H1 (cell line): ENCODE data around the gene MRPS5. TPM values are rescaled to one million over a fixed set of nuclear protein-coding genes. Genes with fewer than 3 reads are reported as not detected.

Source experiments
- CTCF ChIA-PET: fragments of 300-600 bp; sonication (Branson Sonifier 250); formaldehyde crosslinking; loops from one replicate; lab custom pipeline; 2021; ENCODE audit not compliant: partially characterized antibody; lab: Charles Lee
- POLR2A ChIA-PET: fragments of 300-600 bp; sonication (Branson Sonifier 250); formaldehyde crosslinking; loops from one replicate; lab custom pipeline; 2021; ENCODE audit warnings: inconsistent platforms; ENCODE audit not compliant: partially characterized antibody; lab: Charles Lee
- DNase-seq, 2 experiments: peaks; one replicate each; pipeline versions ENCODE4 v3.0.0 to v3.0.0-alpha.2; 2010 to 2022; ENCODE audit warnings: low spot score in 2 of 2, low read depth in 1 of 2, mixed read lengths in 1 of 2
- FAIRE-seq: peaks from 2 replicates; lab custom pipeline; 2011; peaks lifted over from hg19 to GRCh38; lab: Jason Lieb, UNC
- H2AFZ ChIP-seq: 2 replicates; pipeline ENCODE4 v1.8.1; 2012; ENCODE audit warnings: low read length, inconsistent platforms
- H2AK5ac ChIP-seq: 2 replicates; pipeline ENCODE4 v1.6.1; 2013; ENCODE audit warnings: low read depth, low read length
- H2BK120ac ChIP-seq: replicated peaks from 2 replicates; pipeline ENCODE3; 2013; ENCODE audit warnings: low read depth, low read length, inconsistent platforms
- H2BK12ac ChIP-seq: 2 replicates; pipeline ENCODE4 v1.6.1; 2013; ENCODE audit warnings: low read depth, low read length
- H2BK15ac ChIP-seq: 2 replicates; pipeline ENCODE4 v1.6.1; 2013; ENCODE audit warnings: low read length
- H2BK20ac ChIP-seq: 2 replicates; pipeline ENCODE4 v1.6.1; 2013; ENCODE audit warnings: low read length
- H2BK5ac ChIP-seq: 2 replicates; pipeline ENCODE4 v1.6.1; 2013; ENCODE audit warnings: low read depth, low read length
- H3K14ac ChIP-seq: 2 replicates; pipeline ENCODE4 v1.6.1; 2013; ENCODE audit warnings: inconsistent platforms; ENCODE audit not compliant: insufficient read length
- H3K18ac ChIP-seq: 2 replicates; pipeline ENCODE4 v1.6.1; 2013; ENCODE audit warnings: low read length; ENCODE audit errors: extremely low read depth
- H3K23ac ChIP-seq: 2 replicates; pipeline ENCODE4 v1.6.1; 2013; ENCODE audit warnings: inconsistent platforms; ENCODE audit not compliant: insufficient read length
- H3K23me2 ChIP-seq: 2 replicates; pipeline ENCODE4 v1.6.1; 2013; ENCODE audit warnings: low read depth, low read length
- H3K27ac ChIP-seq: 2 replicates; pipeline ENCODE4 v1.6.1; 2011; ENCODE audit warnings: low read depth, low read length, inconsistent platforms
- H3K27me3 ChIP-seq, 4 experiments: replicated peaks in 1 of 4; 1 replicate in 1 of 4; 2 replicates in 3 of 4; pipeline versions ENCODE4 v1.6.1 to v1.8.1; 2011 to 2013; ENCODE audit warnings: low read length in 3 of 4, mild to moderate bottlenecking in 3 of 4, inconsistent platforms in 2 of 4, mixed read lengths in 2 of 4, moderate library complexity in 1 of 4; ENCODE audit not compliant: control insufficient read depth in 3 of 4, insufficient read depth in 3 of 4; ENCODE audit errors: extremely low read depth in 1 of 4
- H3K36me3 ChIP-seq, 4 experiments: 2 replicates each; pipeline versions ENCODE4 v1.6.1 to v1.8.1; 2011 to 2013; ENCODE audit warnings: mild to moderate bottlenecking in 4 of 4, low read length in 3 of 4, moderate library complexity in 2 of 4, control low read depth in 1 of 4, inconsistent platforms in 1 of 4; ENCODE audit not compliant: insufficient read depth in 4 of 4, control insufficient read depth in 2 of 4
- H3K4ac ChIP-seq: replicated peaks from 2 replicates; pipeline ENCODE3; 2013; ENCODE audit warnings: low read length, low read depth, mixed read lengths, inconsistent platforms; ENCODE audit not compliant: insufficient read length
- H3K4me1 ChIP-seq, 4 experiments: replicated peaks in 1 of 4; 1 replicate in 1 of 4; 2 replicates in 3 of 4; pipeline versions ENCODE4 v1.6.1 to v1.8.1; 2011 to 2013; ENCODE audit warnings: low read length in 3 of 4, inconsistent platforms in 2 of 4, mixed read lengths in 1 of 4; ENCODE audit not compliant: insufficient read depth in 4 of 4, control insufficient read depth in 3 of 4
- H3K4me2 ChIP-seq, 2 experiments: 2 replicates each; pipeline versions ENCODE4 v1.6.1 to v1.8.1; 2011 to 2013; ENCODE audit warnings: low read depth in 2 of 2, low read length in 2 of 2, control low read depth in 1 of 2, inconsistent platforms in 1 of 2, mild to moderate bottlenecking in 1 of 2; ENCODE audit not compliant: insufficient read depth in 1 of 2
- H3K4me3 ChIP-seq, 4 experiments: fragments of 200-600, 300-600 bp in 1 of 4; sonication (generic), shearing (Covaris generic), sonication (Bioruptor Twin) in 1 of 4; 2 replicates each; pipeline versions ENCODE4 v1.5.1 to v1.8.1; 2011 to 2016; ENCODE audit warnings: low read length in 4 of 4, low read depth in 3 of 4, control low read depth in 2 of 4, inconsistent platforms in 2 of 4, mild to moderate bottlenecking in 2 of 4, mixed read lengths in 1 of 4, moderate library complexity in 1 of 4; ENCODE audit not compliant: insufficient read depth in 2 of 4; ENCODE audit errors: extremely low read depth in 1 of 4
- H3K56ac ChIP-seq: replicated peaks from 2 replicates; pipeline ENCODE3; 2013; ENCODE audit warnings: low read depth, mild to moderate bottlenecking, mixed read lengths, low read length, inconsistent platforms; ENCODE audit not compliant: insufficient read length
- H3K79me1 ChIP-seq: 2 replicates; pipeline ENCODE4 v1.6.1; 2013; ENCODE audit warnings: low read depth, low read length, control low read depth
- H3K79me2 ChIP-seq, 2 experiments: 2 replicates each; pipeline versions ENCODE4 v1.6.1 to v1.8.1; 2012 to 2013; ENCODE audit warnings: low read length in 2 of 2, mild to moderate bottlenecking in 2 of 2, inconsistent platforms in 1 of 2; ENCODE audit not compliant: insufficient read depth in 2 of 2, control insufficient read depth in 1 of 2
- H3K9ac ChIP-seq, 4 experiments: replicated peaks in 1 of 4; 1 replicate in 1 of 4; 2 replicates in 3 of 4; pipeline versions ENCODE4 v1.6.1 to v1.8.1; 2011 to 2013; ENCODE audit warnings: low read depth in 3 of 4, low read length in 3 of 4, control low read depth in 2 of 4, mild to moderate bottlenecking in 2 of 4, moderate library complexity in 2 of 4, inconsistent platforms in 1 of 4; ENCODE audit errors: extremely low read depth in 1 of 4
- H3K9me3 ChIP-seq, 2 experiments: 2 replicates each; pipeline versions ENCODE4 v1.6.1 to v1.8.1; 2012 to 2013; ENCODE audit warnings: mild to moderate bottlenecking in 2 of 2, moderate library complexity in 2 of 2, control low read depth in 1 of 2, inconsistent platforms in 1 of 2, low read depth in 1 of 2, low read length in 1 of 2, mixed read lengths in 1 of 2; ENCODE audit not compliant: insufficient read depth in 2 of 2
- H4K20me1 ChIP-seq, 2 experiments: replicated peaks in 1 of 2; 2 replicates each; pipeline versions ENCODE3 to v1.8.1; 2011 to 2013; ENCODE audit warnings: inconsistent platforms in 2 of 2, low read length in 2 of 2, mild to moderate bottlenecking in 1 of 2; ENCODE audit not compliant: insufficient read depth in 2 of 2, control insufficient read depth in 1 of 2
- H4K5ac ChIP-seq: 2 replicates; pipeline ENCODE4 v1.6.1; 2013; ENCODE audit warnings: low read length, low read depth, mixed read lengths, inconsistent platforms; ENCODE audit not compliant: insufficient read length
- H4K8ac ChIP-seq: 2 replicates; pipeline ENCODE4 v1.8.0; 2013; ENCODE audit warnings: mild to moderate bottlenecking, moderate library complexity, low read length, inconsistent platforms; ENCODE audit not compliant: insufficient read depth; ENCODE audit errors: extremely low read depth
- H4K91ac ChIP-seq: replicated peaks from 2 replicates; pipeline ENCODE3; 2013; ENCODE audit warnings: low read length, mixed read lengths, inconsistent platforms; ENCODE audit not compliant: insufficient read length
- HDAC2 ChIP-seq, 2 experiments: fragments of 300-600 bp in 1 of 2; sonication (generic) in 1 of 2; IDR thresholded peaks; 2 replicates each; pipeline ENCODE4 v1.6.1; 2011 to 2012; ENCODE audit warnings: low read depth in 2 of 2, low read length in 2 of 2, mild to moderate bottlenecking in 2 of 2, moderate library complexity in 2 of 2, borderline replicate concordance in 1 of 2, inconsistent platforms in 1 of 2
- KDM5A ChIP-seq: fragments of 200-600 bp; IDR thresholded peaks from 2 replicates; pipeline ENCODE4 v1.7.1; 2012; ENCODE audit warnings: mild to moderate bottlenecking, low read length, inconsistent platforms, mixed read lengths
- RNF2 ChIP-seq: fragments of 200-900, 300-1000 bp; sonication (generic); IDR thresholded peaks from 2 replicates; pipeline ENCODE4 v1.7.1; 2016; ENCODE audit warnings: borderline replicate concordance, low read depth, mild to moderate bottlenecking, antibody characterized with exemption, low read length; ENCODE audit not compliant: poor library complexity, severe bottlenecking; ENCODE audit errors: missing control alignments
- SIRT6 ChIP-seq: IDR thresholded peaks from one replicate; pipeline ENCODE4 v1.7.1; 2012; ENCODE audit warnings: low read length, inconsistent platforms
- USF2 ChIP-seq: IDR thresholded peaks from 2 replicates; pipeline ENCODE4 v1.6.1; 2011; ENCODE audit warnings: low read length, improper control_type of control experiment
- WGBS, 2 experiments: shearing (Covaris generic) in 1 of 2; methylation state at CpG; one replicate each; pipeline versions ENCODE4 v1.1.6 to v1.1.7; 2013 to 2015; ENCODE audit warnings: low lambda C conversion rate in 2 of 2, mixed read lengths in 2 of 2, inconsistent platforms in 1 of 2, low coverage in 1 of 2, missing lambda C conversion rate in 1 of 2; ENCODE audit not compliant: insufficient replicate concordance in 2 of 2, insufficient coverage in 1 of 2, insufficient read length in 1 of 2; ENCODE audit errors: extremely low coverage in 1 of 2, missing lambda C conversion rate in 1 of 2; 5-methylcytosine and 5-hydroxymethylcytosine counted together
- long read RNA-seq, 2 experiments: library from RNA in 1 of 2; library from capped mRNA in 1 of 2; stranded (forward); transcript quantifications; one replicate each; pipeline ENCODE4 v2.0.0, GENCODE V29; 2021; ENCODE audit warnings: inconsistent platforms in 1 of 2
- polyA minus RNA-seq, 3 experiments: library from RNA; depleted of rRNA, polyadenylated mRNA; stranded (reverse); fragments of >200 nt; gene quantifications; 1 replicate in 2 of 3; 2 replicates in 1 of 3; pipeline ENCODE4 v1.2.3, GENCODE V29; 2011
- polyA plus RNA-seq, 7 experiments: library from polyadenylated mRNA; depleted of rRNA in 3 of 7; stranded (reverse) in 5 of 7; unstranded in 2 of 7; fragments of >200 nt in 5 of 7; fragments of 200-250 nt in 2 of 7; gene quantifications; 1 replicate in 5 of 7; 2 replicates in 1 of 7; 4 replicates in 1 of 7; pipeline versions ENCODE4 v1.2.1 to v1.2.3, GENCODE V29; 2011 to 2013; ENCODE audit warnings: missing spikeins in 2 of 7, mixed read lengths in 2 of 7
- total RNA-seq: library from RNA; stranded (reverse); fragmentation: NEBNext Ultra II Directional; extraction: Animal tissue kit (Norgen Biotek cat#: 25700); gene quantifications from 2 replicates; pipeline ENCODE4 v1.2.1, GENCODE V29; 2021

The MRPS5 gene
- 52.8 and 53.0 TPM in 2 replicates for total RNA-seq
- 36.7 and 38.3 TPM in 2 replicates for polyA plus RNA-seq (2011; rRNA removed)
- 46.5 TPM for polyA plus RNA-seq (2011; cell fraction: cytosol; rRNA removed)
- 51.5 TPM for polyA plus RNA-seq (2011; cell fraction: nucleus; rRNA removed)
- 50.1 to 55.1 TPM (median 50.5 TPM) in 4 replicates for polyA plus RNA-seq (2012, experiment 1 of 2)
- polyA plus RNA-seq (2012, experiment 2 of 2) = 28.5 TPM
- 48.3 TPM for polyA plus RNA-seq (2013, experiment 1 of 2)
- polyA plus RNA-seq (2013, experiment 2 of 2) = 45.4 TPM
- polyA minus RNA-seq (2011; rRNA and poly(A)+ RNA removed) = 28.4 and 32.0 TPM in 2 replicates
- polyA minus RNA-seq (2011; cell fraction: cytosol; rRNA and poly(A)+ RNA removed) = 19.7 TPM
- 35.6 TPM for polyA minus RNA-seq (2011; cell fraction: nucleus; rRNA and poly(A)+ RNA removed)
- long read RNA-seq, experiment 1, transcript MRPS5-201 (12 exons, 1,652 nt) = major isoform, 5 of 33 reads
- long read RNA-seq, experiment 1, partial matches to known transcripts = 14 of 33 reads
- long read RNA-seq, experiment 1, other reads (novel, unspliced or antisense) = 9 of 33 reads
- long read RNA-seq, experiment 2, transcript MRPS5-201 (12 exons, 1,652 nt) = major isoform, 46 of 59 reads
- long read RNA-seq, experiment 2, partial matches to known transcripts = 9 of 59 reads
- long read RNA-seq, experiment 2, other reads (novel, unspliced or antisense) = 4 of 59 reads

- H2BK12ac ChIP-seq = peak within 1 kb of the TSS; percentile 63; the same call in 1 of the 2 replicates
- H3K27me3 ChIP-seq = no peaks in the 10 kb centered on the region; a peak in 1 of 7 replicates
- H3K36me3 ChIP-seq = no peaks in the 10 kb centered on the region; a peak in 1 of 8 replicates
- H3K4ac ChIP-seq = peak within 1 kb of the TSS; percentile 99
- H3K79me2 ChIP-seq = peaks cover 4 to 37% of the 10 kb centered on the region in 2 experiments; a peak in 3 of 4 replicates
- H3K14ac ChIP-seq = peak within 1 kb of the TSS; percentile 99
- peak within 1 kb of the TSS; percentile 70 to 92 for H3K4me2 ChIP-seq
- WGBS, 2 experiments = 1% methylated on average over 57 of the region's 86 CpGs; no CpG with 5 or more reads in 1 of the 2 experiments
- peak within 1 kb of the TSS; percentile 94 to 99 (median 97) for H3K9ac ChIP-seq
- POLR2A ChIA-PET = interaction anchor here (0.8 to 2.2 kb wide), 10 partner anchors 14 to 45 kb away, joined by 3 to 13 read pairs (median 4); partner anchors contain the start of genes ZNF2 and ZNF514
- peak within 1 kb of the TSS; percentile 96 for H2AFZ ChIP-seq
- peaks cover 0 to 1% of the 10 kb centered on the region in 2 experiments; a peak in 1 of 4 replicates for H3K9me3 ChIP-seq
- peak within 1 kb of the TSS; percentile 99 for H3K56ac ChIP-seq
- H4K20me1 ChIP-seq = peaks cover 0 to 5% of the 10 kb centered on the region in 2 experiments
- peak within 1 kb of the TSS; percentile 99 for H2BK5ac ChIP-seq
- peak within 1 kb of the TSS; percentile 100 for H3K18ac ChIP-seq
- peak within 1 kb of the TSS; percentile 100 for H4K91ac ChIP-seq
- H2BK120ac ChIP-seq = peak within 1 kb of the TSS; percentile 86
- no peak within 1 kb of the TSS for H2AK5ac ChIP-seq
- H4K8ac ChIP-seq = peak within 1 kb of the TSS; percentile 100; the same call in 1 of the 2 replicates
- DNase-seq (peak in 1 of 2 experiments; percentile 95), FAIRE-seq (no peak)
- CTCF ChIA-PET = interaction anchor here (0.6 to 2.1 kb wide), 9 partner anchors 12 to 248 kb away, joined by 3 to 6 read pairs (median 4); no protein-coding TSS in a partner anchor
- H3K4me3 ChIP-seq = peak within 1 kb of the TSS; percentile 91 to 98 (median 96)
- peak within 1 kb of the TSS; percentile 100; the same call in 1 of the 2 replicates for H2BK15ac ChIP-seq
- H3K4me1 ChIP-seq = peaks cover 0 to 3% (median under 1%) of the 10 kb centered on the region in 4 experiments; a peak in 2 of 7 replicates
- peaks cover 3% of the 10 kb centered on the region; the same call in 1 of the 2 replicates for H3K79me1 ChIP-seq
- no peaks in the 10 kb centered on the region for H3K23me2 ChIP-seq
- H3K23ac ChIP-seq = no peak within 1 kb of the TSS
- peak within 1 kb of the TSS; percentile 97 for H3K27ac ChIP-seq
- peak within 1 kb of the TSS; percentile 100 for H4K5ac ChIP-seq
- no peak within 1 kb of the TSS for H2BK20ac ChIP-seq
- no peak for TF ChIP-seq USF2
- no peak for TF ChIP-seq SIRT6
- TF ChIP-seq KDM5A = no peak
- no peak for TF ChIP-seq RNF2
- TF ChIP-seq HDAC2 (IDR thresholded peaks at IDR 0.05; ENCODE audit: borderline replicate concordance in 1 of 2, low read depth in 2 of 2, low read length in 2 of 2) = no peak
Measured at GRCh38 chr2:95121407-95122196, at the start of gene MRPS5. TSS of gene MRPS5 (minus strand) at chr2:95121808. CDS start at chr2:95121791, 17 bp downstream.
